Thyroid gland (tissue), 4 donors: ENCODE measurements around the gene MIDN. TPM values are rescaled to one million over a fixed set of nuclear protein-coding genes. Genes with fewer than 3 reads are reported as not detected.

Source experiments
- DNase-seq, 2 donors: peaks; one replicate each; pipeline ENCODE4 v3.0.0-alpha.2; 2019
- H3K27ac ChIP-seq, 3 donors: fragments of 200-600 bp; sonication (generic); 1 replicate in 2 of 3; 2 replicates in 1 of 3; pipeline ENCODE4 v1.5.1; 2016 to 2019; ENCODE audit warnings: mild to moderate bottlenecking in 1 of 3, moderate library complexity in 1 of 3
- H3K27me3 ChIP-seq: fragments of 200-600 bp; sonication (generic); one replicate; pipeline ENCODE4 v1.5.1; 2019
- H3K36me3 ChIP-seq, 2 donors: fragments of 200-600 bp; sonication (generic); one replicate each; pipeline ENCODE4 v1.5.1; 2016 to 2019
- H3K4me1 ChIP-seq, 2 donors: fragments of 200-600 bp; sonication (generic); one replicate each; pipeline ENCODE4 v1.5.1; 2017 to 2019
- H3K4me3 ChIP-seq, 3 donors: fragments of 200-600 bp; sonication (generic); replicated peaks in 1 of 3; 1 replicate in 2 of 3; 2 replicates in 1 of 3; pipeline ENCODE4 v1.5.1; 2016; ENCODE audit warnings: mild to moderate bottlenecking in 1 of 3
- H3K9me3 ChIP-seq: fragments of 200-600 bp; sonication (generic); one replicate; pipeline ENCODE4 v1.5.1; 2017
- POLR2A ChIP-seq, 2 donors: fragments of 450-650 bp; IDR thresholded peaks; one replicate each; pipeline ENCODE4 v1.6.1; 2017; ENCODE audit warnings: antibody characterized with exemption in 2 of 2, mild to moderate bottlenecking in 2 of 2, moderate library complexity in 1 of 2
- WGBS, 2 donors: methylation state at CpG; one replicate each; pipeline ENCODE4 v1.1.5; 2017; 5-methylcytosine and 5-hydroxymethylcytosine counted together
- intact Hi-C: fragments of 100-400 bp; cut with DNase I; formaldehyde crosslinking; loops from one replicate; pipeline ENCODE4 v1.15.1; 2023
- total RNA-seq, 4 donors: library from RNA; depleted of rRNA; stranded (reverse); fragments of >200 nt; gene quantifications; one replicate each; pipeline ENCODE4 v1.2.3, GENCODE V29; 2016
- TF ChIP-seq, protein P1 (sequence below), 6 experiments: fragments of 200-600 bp in 3 of 6; fragments of 450-650 bp in 3 of 6; sonication (generic) in 3 of 6; IDR thresholded peaks; one replicate each; pipeline ENCODE4 v1.5.1; 2016 to 2019; ENCODE audit warnings: antibody characterized with exemption in 6 of 6, mild to moderate bottlenecking in 2 of 6, inconsistent platforms in 1 of 6, moderate library complexity in 1 of 6

MIDN gene
- total RNA-seq, 4 donors from 2014 or later, result 16.2 to 89.2 (median 17.9) TPM

DNA sequence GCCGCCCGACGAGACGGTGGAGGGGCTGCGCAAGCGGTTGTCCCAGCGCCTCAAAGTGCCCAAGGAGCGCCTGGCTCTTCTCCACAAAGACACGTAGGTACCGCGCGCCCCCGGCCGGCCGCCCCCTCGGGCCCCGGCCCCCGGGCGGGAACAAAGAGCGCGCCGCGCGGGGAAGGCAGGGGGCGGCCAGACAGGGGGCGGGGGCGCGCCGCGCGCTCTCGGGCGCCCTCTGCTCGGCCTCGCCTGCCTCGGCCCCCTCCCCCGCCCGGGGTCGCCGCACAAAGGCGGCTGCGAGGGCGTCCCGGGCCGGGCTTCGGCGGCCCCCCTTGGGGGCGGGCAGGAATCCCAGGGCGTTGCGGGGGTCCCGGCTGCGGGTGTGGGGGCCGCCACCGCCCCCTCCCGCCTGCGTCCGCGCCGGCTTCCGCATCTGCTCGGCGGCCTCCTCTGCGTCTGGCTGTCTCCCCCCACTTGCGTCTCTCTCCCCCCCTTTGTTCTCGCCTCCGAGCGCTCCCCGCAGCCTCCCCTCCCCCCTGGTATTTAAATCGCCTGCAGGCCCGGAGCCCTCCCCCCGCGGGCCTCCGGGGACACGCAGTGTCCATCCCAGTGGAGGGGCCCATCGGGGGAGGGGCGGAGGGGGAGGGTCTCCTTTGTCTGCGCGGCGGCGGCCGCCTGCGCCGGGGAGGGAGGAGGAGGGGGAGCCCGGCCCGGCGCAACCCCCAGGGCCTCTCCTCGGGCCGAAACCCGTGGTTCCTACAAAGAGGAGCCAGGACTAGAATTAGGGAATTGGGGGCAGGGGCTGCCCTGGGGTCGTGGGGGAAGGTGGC is 2.3 kb downstream of the MIDN start:
- H3K9me3 ChIP-seq, result no peaks in the 10 kb centered on the region
- TF ChIP-seq POLR2A (IDR thresholded peaks at IDR 0.05), result no peak
- TF ChIP-seq, protein P1, sequence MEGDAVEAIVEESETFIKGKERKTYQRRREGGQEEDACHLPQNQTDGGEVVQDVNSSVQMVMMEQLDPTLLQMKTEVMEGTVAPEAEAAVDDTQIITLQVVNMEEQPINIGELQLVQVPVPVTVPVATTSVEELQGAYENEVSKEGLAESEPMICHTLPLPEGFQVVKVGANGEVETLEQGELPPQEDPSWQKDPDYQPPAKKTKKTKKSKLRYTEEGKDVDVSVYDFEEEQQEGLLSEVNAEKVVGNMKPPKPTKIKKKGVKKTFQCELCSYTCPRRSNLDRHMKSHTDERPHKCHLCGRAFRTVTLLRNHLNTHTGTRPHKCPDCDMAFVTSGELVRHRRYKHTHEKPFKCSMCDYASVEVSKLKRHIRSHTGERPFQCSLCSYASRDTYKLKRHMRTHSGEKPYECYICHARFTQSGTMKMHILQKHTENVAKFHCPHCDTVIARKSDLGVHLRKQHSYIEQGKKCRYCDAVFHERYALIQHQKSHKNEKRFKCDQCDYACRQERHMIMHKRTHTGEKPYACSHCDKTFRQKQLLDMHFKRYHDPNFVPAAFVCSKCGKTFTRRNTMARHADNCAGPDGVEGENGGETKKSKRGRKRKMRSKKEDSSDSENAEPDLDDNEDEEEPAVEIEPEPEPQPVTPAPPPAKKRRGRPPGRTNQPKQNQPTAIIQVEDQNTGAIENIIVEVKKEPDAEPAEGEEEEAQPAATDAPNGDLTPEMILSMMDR (IDR thresholded peaks at IDR 0.05), result no peak
- no peaks in the 10 kb centered on the region for H3K27me3 ChIP-seq
- H3K27ac ChIP-seq, result peak overlapping the region; percentile 84 to 99 (median 98)
- H3K36me3 ChIP-seq, result peaks cover 36 to 37% of the 10 kb centered on the region in 2 donors
- 1 to 5% methylated on average over 17 to 18 of the region's 90 CpGs for WGBS, 2 donors
- peaks cover 53 to 74% of the 10 kb centered on the region in 2 donors for H3K4me1 ChIP-seq
- peak; percentile 57 to 58 for DNase-seq
- peak overlapping the region in 2 of 3 donors; percentile 60 to 83 for H3K4me3 ChIP-seq
- intact Hi-C loops, result no loop called here

DNA sequence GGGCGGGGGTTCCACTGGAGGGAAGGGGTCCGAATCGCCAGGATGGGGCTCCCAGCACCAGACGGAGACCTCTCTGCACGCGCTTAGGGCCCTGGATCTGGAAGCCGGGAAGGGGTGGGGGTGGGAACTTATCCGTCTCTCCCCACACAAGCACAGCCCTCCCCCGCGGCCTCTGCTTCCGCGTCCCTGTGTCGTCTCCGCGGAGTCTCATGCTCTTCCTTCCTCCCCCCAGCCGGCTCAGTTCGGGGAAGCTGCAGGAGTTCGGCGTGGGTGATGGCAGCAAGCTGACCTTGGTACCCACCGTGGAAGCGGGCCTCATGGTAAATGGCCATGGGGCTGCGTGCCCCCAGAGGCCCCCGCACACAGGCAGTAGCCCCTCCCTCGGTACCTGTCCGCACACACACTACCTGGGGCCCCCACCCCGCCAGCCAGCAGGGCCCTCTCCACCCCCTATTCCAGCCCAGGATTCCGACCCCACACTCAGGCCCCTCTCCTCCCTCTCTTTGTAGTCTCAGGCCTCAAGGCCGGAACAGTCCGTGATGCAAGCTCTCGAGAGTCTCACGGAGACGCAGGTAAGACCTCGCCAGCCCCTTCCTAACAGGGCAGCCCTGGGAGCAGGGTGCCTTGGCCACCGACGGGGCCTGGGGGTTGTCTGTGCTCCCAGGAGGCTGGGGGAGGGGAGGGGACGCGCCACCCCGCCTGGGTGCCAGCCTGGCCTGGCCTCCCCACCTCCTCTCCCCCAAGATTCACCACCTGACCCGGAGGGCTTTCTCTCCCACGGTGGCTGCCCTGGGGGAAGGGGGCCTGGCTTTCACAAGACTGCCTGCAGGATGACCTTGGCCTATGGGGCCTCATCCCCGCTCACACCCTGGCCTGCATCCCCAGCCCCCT is 3.2 kb downstream of the MIDN start:
- TF ChIP-seq, protein P1 (IDR thresholded peaks at IDR 0.05), result no peak
- TF ChIP-seq POLR2A (IDR thresholded peaks at IDR 0.05), result no peak
- no peaks in the 10 kb centered on the region for H3K9me3 ChIP-seq
- peaks cover 47 to 69% of the 10 kb centered on the region in 2 donors for H3K4me1 ChIP-seq
- WGBS, 2 donors, result 17 to 20% methylated on average over 31 to 36 of the region's 41 CpGs
- H3K36me3 ChIP-seq, result peaks cover 43 to 46% of the 10 kb centered on the region in 2 donors
- H3K4me3 ChIP-seq, result peak overlapping the region; percentile 15 to 83 (median 60)
- intact Hi-C loops, result no loop called here
- peak overlapping the region; percentile 84 to 99 (median 98) for H3K27ac ChIP-seq
- DNase-seq, result peak; percentile 61 to 65
- H3K27me3 ChIP-seq, result no peaks in the 10 kb centered on the region

DNA sequence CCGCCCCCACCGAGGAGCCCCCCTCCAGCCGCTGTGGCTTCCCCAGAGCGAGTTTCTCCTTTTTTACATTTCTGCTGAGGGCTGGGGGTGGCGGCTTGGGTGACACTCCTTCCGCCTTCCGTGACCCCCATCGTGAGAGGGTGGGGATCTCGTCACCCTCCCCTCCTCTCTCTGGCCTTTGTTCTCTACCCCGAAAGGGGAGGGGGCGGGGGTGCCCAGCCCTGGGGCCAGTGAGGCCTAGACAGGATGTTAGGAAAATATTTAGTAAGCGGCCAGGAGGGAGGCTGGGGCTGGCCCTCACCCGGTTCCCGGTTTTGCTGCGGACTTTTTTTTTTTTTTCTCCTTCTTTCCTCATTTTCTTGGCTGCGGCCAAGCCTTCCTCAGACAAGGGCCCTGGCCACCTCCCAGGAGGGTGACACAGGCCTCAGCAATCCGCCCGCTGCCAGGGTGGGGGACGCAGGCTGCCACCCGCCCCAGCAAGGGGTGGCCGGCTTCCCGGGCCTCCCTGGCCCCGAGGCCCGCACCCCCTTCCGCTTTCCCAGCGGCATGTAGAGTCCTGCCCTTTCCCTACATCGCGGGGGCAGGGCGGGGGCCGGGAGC is 3.9 kb downstream of the MIDN start:
- WGBS, 2 donors, result 2 to 3% methylated on average over 27 to 30 of the region's 30 CpGs
- intact Hi-C loops, result no loop called here
- H3K4me1 ChIP-seq, result peaks cover 44 to 65% of the 10 kb centered on the region in 2 donors
- H3K27me3 ChIP-seq, result no peaks in the 10 kb centered on the region
- peaks cover 51 to 53% of the 10 kb centered on the region in 2 donors for H3K36me3 ChIP-seq
- peak overlapping the region; percentile 84 to 99 (median 98) for H3K27ac ChIP-seq
- DNase-seq, result peak; percentile 96 to 97
- no peaks in the 10 kb centered on the region for H3K9me3 ChIP-seq
- TF ChIP-seq POLR2A (IDR thresholded peaks at IDR 0.05), result peak in 1 of 2 donors; percentile 26
- TF ChIP-seq, protein P1 (IDR thresholded peaks at IDR 0.05), result no peak
- H3K4me3 ChIP-seq, result peak overlapping the region in 1 of 3 donors; percentile 83

DNA sequence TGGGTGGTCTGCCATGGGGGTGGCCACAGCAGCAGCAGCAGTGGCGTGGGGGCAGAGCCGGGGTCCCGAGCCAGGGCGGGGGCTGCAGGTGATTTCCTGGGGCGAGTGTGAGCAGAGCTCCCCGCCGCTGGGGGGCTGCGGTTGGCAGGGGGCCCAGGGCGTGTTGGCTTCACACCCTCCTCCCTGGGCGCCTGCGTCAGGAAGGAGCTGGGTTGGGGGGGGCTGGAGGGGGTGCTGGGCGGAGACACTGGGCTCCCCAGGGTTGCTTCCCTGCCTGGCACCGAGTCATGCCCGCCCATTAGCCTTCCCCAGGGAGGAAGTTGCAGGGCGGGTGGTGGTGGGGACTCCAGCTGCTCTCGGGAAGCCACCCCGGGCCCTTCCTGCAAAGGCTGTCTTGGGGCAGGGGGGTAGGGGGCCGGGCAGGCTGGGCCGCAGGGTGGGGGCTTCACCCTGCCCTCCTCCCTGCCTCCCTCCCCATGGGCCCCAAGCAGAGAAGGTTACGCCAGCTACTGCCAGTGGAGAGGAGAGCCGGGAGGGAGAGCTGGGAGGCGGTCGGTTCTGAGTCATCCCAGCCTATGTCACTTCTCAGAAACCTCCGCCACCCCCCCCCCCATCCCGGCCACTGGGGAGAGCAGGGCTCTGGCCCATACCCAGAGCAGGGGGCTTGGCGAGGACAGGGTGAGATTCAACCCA is 4.6 kb downstream of the MIDN start:
- Histone ChIP-seq H3K4me1 (peaks cover 38 to 64% of the 10 kb centered on the region in 2 donors), H3K4me3 (peak overlapping the region in 1 of 3 donors; percentile 83), H3K9me3 (no peaks in the 10 kb centered on the region), H3K36me3 (peaks cover 56 to 60% of the 10 kb centered on the region in 2 donors), H3K27ac (peak overlapping the region; percentile 84 to 99 (median 98)), H3K27me3 (no peaks in the 10 kb centered on the region)
- TF ChIP-seq POLR2A (IDR thresholded peaks at IDR 0.05), result no peak
- TF ChIP-seq, protein P1 (IDR thresholded peaks at IDR 0.05), result no peak
- WGBS, 2 donors, result 0 to 1% methylated on average over 7 to 10 of the region's 26 CpGs
- DNase-seq, result peak; percentile 87 to 91
- intact Hi-C loops, result no loop called here
